Left renal cortex interstitium (tissue), 4 donors: Measurements from ENCODE around the gene PROC. TPM values are rescaled to one million over a fixed set of nuclear protein-coding genes. Genes with fewer than 3 reads are reported as not detected.

Experiments used
- DNase-seq, 4 donors: peaks; one replicate each; pipeline ENCODE4 v3.0.0-alpha.2; 2013; ENCODE audit warnings: low read depth in 4 of 4, low spot score in 2 of 4, missing footprints in 1 of 4
- polyA plus RNA-seq, 4 donors: library from polyadenylated mRNA; unstranded; fragments of 120-200 nt; gene quantifications; one replicate each; pipeline ENCODE4 v1.2.1, GENCODE V29; 2013; ENCODE audit not compliant: insufficient read length in 4 of 4

The PROC gene
- polyA plus RNA-seq, 4 donors = 1.9 to 8.1 (median 4.4) TPM

DNA sequence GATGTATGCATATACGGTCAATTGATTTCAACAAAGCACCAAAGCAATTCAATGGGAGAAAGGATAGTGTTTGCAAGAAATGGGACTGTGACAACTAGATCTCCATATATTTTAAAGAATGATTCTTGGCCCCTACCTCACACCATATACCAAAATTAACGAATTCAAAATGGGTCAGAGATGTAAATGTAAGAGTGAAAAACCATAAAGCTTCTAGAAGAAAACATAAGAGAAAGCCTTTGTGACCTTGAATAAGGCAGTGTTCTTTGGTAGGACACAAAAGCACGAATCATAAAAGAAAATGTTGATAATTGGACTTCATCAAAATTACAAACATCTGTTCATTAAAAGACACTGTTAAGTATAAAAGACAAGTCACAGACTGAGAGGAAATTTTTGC, 5.0 kb upstream of the PROC start:
- no peak for DNase-seq

DNA sequence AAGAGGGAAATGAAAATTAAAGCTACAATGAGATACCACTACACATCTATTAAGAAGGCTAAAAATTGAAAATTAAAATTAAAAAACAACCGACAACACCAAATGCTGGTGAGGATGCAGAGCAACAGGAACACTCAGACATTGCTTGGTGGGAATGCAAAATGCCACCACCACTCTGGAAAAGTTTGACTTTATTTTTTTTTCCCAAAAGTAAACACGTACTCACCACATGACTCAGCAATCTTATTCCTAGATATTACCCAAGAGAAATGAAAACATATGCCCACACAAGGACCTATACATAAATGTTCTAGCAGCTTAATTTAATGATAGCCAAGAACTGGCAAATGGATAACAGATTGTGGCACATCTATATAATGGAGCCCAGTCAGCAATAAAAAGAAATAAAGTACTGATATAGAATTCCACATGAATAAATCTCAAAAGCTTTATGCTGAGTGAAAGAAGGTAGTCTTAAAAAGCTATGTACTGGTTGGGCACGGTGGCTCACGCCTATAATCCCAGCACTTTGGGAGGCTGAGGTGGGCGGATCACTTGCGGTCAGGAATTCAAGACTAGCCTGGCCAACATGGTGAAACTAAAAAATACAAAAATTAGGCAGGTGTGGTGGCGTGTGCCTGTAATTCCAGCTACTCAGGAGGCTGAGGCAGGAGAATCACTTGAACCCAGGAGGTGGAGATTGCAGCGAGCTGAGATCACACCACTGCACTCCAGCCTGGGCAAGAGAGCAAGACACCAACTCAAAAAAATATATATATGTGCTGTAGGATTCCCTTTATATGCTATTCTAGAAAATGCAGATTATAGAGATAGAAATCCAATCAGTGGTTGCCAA, 4.2 kb upstream of the PROC start:
- DNase-seq = no peak

DNA sequence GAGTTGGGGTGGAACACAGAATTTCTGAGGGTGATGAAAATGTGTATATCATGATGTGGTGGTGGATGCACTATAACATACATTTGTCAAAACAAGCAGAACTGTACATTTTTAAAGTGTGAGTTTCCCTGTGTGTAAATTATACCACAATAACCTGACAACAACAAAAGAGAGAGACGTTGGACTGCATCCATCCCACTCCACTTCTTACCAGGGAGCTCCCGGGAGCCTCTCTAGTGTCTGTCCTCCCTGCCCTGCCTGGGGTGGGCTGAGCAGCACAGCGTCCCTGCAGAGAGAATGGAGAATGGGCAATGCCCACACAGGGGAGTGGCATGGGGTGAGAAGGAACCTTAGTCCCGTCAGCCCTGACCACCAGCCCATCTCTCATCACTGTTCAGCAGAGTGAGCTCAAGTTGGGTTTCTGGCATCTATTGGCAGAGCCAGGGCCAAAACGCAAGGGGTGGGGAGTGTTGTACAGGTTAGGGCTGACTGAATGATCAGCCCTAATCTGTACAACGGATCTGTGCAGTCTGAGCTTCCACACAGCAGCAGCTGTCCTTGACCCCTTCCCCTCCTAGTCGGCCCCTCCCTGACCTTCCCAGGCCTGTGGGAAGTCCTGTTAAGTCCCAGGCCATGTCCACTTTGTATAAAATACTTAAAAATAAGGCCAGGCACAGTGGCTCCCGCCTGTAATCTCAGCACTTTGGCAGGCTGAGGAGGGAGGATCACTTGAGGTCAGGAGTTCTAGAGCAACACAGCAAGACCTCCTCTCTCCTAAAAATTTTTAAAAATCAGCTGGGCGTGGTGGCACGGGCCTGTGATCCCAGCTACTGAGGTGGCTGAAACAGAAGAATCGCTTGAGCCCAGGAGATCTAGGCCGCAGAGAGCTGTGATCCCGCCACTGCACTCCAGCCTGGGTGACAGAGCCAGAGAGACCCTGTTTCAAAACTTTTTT, 3.3 kb upstream of the PROC start:
- DNase-seq = no peak

DNA sequence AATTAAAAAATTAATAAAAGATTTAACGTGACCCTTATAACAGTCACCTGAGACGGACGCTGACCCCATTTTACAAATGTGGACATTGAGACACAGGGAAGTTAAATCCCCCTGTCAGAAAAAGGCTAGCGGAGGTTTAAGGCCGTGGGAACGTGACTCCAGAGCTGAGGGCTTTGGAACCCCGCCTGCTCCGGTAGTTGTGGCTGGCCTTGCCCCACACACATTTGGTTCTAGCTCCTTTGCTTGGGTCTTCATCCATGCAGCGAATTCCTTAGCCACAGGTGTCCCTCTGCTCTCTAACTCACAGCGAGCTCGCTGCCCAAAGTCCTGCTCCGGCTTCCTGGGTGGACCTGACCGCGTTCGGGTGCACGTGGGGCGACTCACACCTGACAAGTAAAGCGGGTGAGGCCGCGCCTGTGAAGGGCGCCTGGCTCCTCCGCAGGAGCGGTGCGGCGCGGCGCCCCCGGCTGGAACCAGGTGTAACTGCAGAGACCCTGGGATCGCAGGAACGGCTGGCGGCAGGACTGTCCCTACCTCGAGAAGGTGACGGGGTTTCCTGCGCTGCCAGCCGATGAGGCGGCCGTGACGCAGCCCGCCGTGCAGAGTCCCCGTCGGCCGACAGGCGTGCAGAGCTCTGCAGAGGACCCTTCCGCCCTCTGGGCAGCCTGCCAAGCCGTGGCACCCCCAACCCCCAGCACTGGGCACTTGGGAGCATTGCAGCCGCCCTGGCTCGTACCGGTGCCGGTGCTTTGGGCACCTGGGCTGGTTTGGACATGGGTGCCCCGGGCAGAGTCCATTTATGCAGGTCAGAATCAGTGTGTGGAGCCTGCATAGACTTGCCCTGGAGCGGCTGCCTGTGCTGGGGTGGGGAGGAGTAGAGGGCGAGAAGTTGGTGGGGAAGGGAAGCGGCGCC, 2.4 kb upstream of the PROC start:
- DNase-seq = no peak

DNA sequence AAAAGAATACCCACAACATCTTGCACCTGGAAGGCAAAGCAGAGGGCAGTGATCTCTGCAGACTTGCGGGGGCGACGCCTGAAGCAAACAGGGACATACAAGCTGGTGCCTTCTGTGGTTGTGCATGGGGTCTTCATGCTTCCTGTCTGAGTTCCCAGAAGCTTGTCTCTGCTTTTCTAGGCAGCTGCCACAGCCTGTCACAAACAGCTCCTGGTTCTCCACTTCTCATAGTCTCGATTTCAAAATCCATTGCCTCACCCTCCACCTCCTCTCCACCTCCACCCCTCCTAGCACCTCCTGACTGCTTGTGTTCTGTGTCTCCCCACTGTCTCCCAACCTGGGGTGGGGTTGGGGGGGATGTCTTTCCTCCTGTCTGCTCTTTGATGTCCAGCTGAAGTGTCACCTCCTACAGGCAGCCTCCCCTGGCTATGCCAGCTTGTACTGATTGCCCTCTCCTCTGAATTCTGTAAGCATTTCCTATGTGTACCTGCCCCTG, 1.7 kb upstream of the PROC start:
- DNase-seq = no peak

DNA sequence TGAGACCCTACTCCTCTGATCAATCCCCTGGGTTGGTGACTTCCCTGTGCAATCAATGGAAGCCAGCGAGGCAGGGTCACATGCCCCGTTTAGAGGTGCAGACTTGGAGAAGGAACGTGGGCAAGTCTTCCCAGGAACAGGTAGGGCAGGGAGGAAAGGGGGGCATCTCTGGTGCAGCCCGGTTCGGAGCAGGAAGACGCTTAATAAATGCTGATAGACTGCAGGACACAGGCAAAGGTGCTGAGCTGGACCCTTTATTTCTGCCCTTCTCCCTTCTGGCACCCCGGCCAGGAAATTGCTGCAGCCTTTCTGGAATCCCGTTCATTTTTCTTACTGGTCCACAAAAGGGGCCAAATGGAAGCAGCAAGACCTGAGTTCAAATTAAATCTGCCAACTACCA, 821 bp upstream of the PROC start:
- DNase-seq = no peak

DNA sequence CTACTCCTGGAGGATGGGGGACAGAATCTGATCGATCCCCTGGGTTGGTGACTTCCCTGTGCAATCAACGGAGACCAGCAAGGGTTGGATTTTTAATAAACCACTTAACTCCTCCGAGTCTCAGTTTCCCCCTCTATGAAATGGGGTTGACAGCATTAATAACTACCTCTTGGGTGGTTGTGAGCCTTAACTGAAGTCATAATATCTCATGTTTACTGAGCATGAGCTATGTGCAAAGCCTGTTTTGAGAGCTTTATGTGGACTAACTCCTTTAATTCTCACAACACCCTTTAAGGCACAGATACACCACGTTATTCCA, 844 bp downstream of the PROC start:
- no peak for DNase-seq

DNA sequence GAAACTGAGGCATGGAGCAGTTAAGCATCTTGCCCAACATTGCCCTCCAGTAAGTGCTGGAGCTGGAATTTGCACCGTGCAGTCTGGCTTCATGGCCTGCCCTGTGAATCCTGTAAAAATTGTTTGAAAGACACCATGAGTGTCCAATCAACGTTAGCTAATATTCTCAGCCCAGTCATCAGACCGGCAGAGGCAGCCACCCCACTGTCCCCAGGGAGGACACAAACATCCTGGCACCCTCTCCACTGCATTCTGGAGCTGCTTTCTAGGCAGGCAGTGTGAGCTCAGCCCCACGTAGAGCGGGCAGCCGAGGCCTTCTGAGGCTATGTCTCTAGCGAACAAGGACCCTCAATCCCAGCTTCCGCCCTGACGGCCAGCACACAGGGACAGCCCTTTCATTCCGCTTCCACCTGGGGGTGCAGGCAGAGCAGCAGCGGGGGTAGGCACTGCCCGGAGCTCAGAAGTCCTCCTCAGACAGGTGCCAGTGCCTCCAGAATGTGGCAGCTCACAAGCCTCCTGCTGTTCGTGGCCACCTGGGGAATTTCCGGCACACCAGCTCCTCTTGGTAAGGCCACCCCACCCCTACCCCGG, 1.3 kb downstream of the PROC start:
- no peak for DNase-seq

DNA sequence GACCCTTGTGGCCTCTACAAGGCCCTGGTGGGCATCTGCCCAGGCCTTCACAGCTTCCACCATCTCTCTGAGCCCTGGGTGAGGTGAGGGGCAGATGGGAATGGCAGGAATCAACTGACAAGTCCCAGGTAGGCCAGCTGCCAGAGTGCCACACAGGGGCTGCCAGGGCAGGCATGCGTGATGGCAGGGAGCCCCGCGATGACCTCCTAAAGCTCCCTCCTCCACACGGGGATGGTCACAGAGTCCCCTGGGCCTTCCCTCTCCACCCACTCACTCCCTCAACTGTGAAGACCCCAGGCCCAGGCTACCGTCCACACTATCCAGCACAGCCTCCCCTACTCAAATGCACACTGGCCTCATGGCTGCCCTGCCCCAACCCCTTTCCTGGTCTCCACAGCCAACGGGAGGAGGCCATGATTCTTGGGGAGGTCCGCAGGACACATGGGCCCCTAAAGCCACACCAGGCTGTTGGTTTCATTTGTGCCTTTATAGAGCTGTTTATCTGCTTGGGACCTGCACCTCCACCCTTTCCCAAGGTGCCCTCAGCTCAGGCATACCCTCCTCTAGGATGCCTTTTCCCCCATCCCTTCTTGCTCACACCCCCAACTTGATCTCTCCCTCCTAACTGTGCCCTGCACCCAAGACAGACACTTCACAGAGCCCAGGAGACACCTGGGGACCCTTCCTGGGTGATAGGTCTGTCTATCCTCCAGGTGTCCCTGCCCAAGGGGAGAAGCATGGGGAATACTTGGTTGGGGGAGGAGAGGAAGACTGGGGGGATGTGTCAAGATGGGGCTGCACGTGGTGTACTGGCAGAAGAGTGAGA, 2.0 kb downstream of the PROC start:
- no peak for DNase-seq

DNA sequence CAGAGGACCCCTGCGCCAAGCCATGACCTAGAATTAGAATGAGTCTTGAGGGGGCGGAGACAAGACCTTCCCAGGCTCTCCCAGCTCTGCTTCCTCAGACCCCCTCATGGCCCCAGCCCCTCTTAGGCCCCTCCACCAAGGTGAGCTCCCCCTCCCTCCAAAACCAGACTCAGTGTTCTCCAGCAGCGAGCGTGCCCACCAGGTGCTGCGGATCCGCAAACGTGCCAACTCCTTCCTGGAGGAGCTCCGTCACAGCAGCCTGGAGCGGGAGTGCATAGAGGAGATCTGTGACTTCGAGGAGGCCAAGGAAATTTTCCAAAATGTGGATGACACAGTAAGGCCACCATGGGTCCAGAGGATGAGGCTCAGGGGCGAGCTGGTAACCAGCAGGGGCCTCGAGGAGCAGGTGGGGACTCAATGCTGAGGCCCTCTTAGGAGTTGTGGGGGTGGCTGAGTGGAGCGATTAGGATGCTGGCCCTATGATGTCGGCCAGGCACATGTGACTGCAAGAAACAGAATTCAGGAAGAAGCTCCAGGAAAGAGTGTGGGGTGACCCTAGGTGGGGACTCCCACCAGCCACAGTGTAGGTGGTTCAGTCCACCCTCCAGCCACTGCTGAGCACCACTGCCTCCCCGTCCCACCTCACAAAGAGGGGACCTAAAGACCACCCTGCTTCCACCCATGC, 3.0 kb downstream of the PROC start:
- DNase-seq = no peak

DNA sequence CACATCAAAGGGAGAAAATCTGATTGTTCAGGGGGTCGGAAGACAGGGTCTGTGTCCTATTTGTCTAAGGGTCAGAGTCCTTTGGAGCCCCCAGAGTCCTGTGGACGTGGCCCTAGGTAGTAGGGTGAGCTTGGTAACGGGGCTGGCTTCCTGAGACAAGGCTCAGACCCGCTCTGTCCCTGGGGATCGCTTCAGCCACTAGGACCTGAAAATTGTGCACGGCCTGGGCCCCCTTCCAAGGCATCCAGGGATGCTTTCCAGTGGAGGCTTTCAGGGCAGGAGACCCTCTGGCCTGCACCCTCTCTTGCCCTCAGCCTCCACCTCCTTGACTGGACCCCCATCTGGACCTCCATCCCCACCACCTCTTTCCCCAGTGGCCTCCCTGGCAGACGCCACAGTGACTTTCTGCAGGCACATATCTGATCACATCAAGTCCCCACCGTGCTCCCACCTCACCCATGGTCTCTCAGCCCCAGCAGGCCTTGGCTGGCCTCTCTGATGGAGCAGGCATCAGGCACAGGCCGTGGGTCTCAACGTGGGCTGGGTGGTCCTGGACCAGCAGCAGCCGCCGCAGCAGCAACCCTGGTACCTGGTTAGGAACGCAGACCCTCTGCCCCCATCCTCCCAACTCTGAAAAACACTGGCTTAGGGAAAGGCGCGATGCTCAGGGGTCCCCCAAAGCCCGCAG, 3.8 kb downstream of the PROC start:
- no peak for DNase-seq

DNA sequence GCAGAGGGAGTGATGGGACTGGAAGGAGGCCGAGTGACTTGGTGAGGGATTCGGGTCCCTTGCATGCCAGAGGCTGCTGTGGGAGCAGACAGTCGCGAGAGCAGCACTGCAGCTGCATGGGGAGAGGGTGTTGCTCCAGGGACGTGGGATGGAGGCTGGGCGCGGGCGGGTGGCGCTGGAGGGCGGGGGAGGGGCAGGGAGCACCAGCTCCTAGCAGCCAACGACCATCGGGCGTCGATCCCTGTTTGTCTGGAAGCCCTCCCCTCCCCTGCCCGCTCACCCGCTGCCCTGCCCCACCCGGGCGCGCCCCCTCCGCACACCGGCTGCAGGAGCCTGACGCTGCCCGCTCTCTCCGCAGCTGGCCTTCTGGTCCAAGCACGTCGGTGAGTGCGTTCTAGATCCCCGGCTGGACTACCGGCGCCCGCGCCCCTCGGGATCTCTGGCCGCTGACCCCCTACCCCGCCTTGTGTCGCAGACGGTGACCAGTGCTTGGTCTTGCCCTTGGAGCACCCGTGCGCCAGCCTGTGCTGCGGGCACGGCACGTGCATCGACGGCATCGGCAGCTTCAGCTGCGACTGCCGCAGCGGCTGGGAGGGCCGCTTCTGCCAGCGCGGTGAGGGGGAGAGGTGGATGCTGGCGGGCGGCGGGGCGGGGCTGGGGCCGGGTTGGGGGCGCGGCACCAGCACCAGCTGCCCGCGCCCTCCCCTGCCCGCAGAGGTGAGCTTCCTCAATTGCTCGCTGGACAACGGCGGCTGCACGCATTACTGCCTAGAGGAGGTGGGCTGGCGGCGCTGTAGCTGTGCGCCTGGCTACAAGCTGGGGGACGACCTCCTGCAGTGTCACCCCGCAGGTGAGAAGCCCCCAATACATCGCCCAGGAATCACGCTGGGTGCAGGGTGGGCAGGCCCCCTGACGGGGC, 4.6 kb downstream of the PROC start:
- DNase-seq = no peak

DNA sequence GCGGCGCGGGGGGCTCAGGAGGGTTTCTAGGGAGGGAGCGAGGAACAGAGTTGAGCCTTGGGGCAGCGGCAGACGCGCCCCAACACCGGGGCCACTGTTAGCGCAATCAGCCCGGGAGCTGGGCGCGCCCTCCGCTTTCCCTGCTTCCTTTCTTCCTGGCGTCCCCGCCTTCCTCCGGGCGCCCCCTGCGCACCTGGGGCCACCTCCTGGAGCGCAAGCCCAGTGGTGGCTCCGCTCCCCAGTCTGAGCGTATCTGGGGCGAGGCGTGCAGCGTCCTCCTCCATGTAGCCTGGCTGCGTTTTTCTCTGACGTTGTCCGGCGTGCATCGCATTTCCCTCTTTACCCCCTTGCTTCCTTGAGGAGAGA, 5.2 kb downstream of the PROC start:
- no peak for DNase-seq

DNA sequence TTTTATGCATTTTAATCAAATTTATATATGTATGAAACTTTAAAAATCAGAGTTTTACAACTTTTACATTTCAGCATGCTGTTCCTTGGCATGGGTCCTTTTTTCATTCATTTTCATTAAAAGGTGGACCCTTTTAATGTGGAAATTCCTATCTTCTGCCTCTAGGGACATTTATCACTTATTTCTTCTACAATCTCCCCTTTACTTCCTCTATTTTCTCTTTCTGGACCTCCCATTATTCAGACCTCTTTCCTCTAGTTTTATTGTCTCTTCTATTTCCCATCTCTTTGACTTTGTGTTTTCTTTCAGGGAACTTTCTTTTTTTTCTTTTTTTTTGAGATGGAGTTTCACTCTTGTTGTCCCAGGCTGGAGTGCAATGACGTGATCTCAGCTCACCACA, 5.7 kb downstream of the PROC start:
- no peak for DNase-seq

DNA sequence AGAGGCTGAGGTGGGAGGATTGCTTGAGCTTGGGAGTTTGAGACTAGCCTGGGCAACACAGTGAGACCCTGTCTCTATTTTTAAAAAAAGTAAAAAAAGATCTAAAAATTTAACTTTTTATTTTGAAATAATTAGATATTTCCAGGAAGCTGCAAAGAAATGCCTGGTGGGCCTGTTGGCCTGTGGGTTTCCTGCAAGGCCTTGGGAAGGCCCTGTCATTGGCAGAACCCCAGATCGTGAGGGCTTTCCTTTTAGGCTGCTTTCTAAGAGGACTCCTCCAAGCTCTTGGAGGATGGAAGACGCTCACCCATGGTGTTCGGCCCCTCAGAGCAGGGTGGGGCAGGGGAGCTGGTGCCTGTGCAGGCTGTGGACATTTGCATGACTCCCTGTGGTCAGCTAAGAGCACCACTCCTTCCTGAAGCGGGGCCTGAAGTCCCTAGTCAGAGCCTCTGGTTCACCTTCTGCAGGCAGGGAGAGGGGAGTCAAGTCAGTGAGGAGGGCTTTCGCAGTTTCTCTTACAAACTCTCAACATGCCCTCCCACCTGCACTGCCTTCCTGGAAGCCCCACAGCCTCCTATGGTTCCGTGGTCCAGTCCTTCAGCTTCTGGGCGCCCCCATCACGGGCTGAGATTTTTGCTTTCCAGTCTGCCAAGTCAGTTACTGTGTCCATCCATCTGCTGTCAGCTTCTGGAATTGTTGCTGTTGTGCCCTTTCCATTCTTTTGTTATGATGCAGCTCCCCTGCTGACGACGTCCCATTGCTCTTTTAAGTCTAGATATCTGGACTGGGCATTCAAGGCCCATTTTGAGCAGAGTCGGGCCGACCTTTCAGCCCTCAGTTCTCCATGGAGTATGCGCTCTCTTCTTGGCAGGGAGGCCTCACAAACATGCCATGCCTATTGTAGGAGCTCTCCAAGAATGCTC, 6.6 kb downstream of the PROC start:
- DNase-seq = no peak
